Suppressor macrophage treated with lipopolysaccharide for 4 hours (primary cell): ENCODE measurements around the gene OTOG.
A peak's percentile ranks its signal among the peaks of the same experiment; 100 is the strongest.

Experiments
- DNase-seq: peaks from one replicate; pipeline ENCODE4 v3.0.0-alpha.2; 2020

OTOG gene

DNA sequence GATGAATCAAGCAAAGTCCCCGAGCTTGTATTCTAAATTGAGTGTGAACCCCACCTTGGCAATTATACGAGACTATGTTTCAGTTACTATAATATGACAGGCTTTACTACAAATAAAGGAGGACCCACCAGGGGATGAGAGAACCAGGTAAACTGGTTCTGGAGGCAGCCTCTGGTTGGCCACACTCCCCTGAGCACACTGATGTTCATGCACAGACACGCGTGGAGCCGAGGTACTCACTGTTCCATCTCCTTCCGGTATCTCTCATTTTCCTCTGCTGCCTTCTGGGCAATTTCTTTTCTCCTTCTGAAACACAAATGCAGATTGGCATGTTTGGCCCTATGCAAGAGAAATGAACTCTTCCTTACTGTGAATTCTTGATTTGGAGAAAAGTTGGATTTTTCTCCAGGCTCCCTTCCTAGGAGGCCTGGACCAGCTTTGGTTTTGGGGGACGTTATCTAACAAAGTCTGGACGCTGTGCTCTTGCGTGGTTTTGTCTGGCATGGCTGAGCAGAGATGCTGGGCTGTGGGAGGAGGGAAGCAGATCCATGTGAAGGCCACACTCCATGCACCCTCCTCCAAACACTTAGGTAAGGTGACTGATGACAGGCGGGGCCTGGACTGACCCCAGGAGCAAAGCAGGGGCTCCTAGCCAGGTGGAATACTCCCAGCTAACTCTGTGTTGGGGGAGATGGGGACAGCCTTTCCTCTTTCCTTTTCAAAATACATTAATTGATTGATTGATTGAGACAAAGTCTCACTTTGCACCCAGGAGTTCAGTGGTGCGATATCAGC is 25.8 kb upstream of the OTOG start:
- no peak for DNase-seq

DNA sequence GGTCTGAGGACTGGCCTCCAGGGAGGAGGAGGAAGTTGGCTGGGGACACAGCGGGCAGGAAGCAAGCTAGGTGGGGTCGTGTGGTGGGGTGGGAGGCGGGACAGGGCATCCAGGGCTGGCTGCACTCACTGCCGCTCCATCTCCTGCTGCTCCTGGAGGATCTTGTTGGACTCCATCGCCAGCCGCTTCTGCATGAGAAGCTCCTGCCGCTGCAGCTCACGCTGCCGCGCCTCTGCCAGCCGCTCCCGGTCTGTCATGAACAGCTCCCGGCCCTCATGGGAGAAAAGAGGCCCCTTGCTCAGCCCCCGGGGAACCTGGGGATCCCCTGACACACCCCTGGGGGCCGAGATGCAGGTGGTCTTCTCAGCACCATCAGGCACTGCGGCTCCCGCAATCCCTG is 24.4 kb upstream of the OTOG start:
- DNase-seq = no peak

DNA sequence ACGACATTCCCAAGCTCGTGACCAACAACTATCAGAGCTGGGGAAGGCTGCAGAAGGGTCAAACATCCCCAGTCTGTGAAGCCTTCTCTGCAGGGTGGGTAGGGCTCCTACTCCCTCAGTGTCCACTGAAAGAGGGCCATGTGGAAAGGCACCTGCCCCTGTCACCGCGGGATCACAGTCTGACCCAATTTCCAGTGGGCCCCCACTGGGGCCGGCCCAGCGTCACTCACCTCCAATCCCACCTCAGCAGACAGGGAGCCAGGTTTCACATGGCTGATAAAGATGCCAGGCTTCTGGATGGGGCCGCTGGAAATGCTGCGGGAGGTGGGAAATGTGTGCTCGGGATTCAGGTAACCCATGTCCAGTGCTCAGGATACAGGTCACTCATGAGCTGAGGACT is 22.8 kb upstream of the OTOG start:
- DNase-seq = no peak

DNA sequence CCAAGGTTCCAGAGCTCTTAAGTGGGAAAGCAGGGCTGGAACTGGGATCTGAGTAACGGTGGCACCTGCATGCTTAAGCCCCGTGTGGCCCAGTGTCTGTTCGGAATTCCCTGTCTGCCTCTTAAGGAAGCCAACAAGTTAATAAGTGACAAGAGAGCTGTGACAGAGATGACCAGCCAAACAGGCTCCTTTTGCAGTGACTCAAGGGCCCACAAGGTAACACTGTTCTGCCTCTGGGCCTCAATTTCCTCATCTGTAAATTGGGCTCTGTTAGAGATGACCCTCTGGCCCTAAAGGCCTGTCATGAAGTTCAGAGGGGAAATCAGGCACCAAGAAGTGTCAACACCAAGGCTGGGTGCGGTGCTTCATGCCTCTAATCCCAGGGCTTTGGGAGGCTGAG is 21.5 kb upstream of the OTOG start:
- no peak for DNase-seq

DNA sequence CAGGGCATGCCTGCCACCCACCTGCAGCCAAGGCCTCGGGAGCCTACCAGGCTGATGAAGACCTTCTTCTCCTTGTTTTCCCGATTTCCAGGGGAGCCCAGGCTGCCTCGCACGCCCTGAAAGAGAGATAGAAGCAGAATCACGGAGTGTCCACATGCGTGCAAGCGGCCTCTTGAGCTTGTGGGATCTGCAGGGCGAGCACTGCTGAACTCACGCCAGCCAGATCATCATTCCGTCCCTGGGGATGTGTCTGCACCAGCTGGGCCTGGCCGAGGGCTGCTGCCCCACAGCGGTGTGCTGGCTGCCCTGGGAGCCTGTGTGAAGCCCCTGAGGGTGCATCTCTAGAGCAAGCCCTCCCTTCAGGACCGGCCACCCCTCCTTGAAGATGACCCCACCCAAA is 20.7 kb upstream of the OTOG start:
- DNase-seq = no peak

DNA sequence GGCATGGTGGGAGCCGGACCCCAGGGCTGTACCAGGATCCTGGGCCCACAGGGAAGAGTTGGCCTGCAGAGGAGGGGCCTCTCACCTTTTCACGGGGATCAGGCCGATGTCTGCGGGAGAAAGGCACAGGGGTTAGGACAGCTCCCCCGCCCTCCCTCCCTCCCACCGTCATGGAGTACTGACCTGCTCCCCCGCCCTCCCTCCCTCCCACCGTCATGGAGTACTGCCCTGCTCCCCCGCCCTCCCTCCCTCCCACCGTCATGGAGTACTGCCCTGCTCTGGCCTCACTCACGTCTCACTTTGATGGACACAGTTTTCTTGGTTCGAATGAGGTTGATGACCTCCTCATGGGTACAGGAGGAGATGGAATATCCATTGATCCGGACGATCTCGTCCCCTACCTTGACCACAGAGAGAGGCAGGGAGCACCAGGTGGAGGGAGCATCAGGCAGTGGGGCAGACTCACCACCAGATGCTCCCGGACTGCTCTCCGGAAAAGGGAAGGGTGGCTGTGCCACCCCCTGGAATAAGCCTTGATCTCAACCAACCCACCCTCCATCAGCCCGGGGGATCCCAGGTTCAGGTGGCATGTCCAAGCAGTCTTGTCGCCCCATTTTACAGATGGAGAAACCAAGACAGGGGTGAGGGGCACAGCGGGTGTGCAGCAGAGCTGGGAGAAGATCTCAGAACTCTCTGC is 20.0 kb upstream of the OTOG start:
- DNase-seq = no peak

DNA sequence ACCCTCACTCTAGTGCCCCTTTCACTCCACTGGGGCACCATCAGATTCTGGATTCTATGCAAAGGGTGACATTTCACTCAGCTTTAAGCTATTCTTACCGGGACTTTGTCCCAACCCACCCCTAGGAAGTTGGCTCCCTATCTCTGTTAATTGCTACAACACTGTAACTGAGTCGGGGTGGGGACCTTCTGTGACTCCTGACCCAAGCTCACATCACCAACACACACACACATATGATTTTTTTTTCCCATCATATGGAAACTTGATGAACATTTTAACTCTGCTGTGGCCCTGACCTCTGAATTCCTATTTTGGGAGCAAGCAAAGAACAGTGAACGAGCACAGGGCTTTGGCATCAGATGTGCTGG is 19.4 kb upstream of the OTOG start:
- DNase-seq = no peak

DNA sequence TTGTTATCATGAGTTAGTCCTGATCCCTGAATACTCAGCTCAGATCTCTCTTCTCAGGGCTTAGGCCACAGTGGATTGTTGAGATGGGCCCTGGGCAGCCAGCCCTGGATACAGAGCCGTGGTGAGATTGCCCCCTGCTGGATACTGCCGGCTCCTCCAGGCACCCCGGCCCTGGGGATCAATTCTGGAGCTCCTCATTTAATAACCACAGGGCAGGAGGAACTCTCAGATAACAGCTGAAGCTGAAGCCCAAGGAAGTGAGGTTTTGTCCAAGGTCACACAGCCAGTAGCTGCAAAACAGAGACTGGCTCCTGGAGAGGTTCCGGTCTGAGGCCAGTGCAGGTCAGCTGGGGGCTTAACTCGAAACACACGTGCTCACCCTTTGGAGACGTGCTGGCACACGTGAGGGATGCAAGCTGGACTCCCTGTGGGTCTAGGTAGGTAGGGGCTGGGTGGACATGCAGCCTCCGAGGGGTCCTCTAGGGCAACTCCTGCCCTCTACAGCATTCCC is 18.8 kb upstream of the OTOG start:
- DNase-seq = peak; percentile 42

DNA sequence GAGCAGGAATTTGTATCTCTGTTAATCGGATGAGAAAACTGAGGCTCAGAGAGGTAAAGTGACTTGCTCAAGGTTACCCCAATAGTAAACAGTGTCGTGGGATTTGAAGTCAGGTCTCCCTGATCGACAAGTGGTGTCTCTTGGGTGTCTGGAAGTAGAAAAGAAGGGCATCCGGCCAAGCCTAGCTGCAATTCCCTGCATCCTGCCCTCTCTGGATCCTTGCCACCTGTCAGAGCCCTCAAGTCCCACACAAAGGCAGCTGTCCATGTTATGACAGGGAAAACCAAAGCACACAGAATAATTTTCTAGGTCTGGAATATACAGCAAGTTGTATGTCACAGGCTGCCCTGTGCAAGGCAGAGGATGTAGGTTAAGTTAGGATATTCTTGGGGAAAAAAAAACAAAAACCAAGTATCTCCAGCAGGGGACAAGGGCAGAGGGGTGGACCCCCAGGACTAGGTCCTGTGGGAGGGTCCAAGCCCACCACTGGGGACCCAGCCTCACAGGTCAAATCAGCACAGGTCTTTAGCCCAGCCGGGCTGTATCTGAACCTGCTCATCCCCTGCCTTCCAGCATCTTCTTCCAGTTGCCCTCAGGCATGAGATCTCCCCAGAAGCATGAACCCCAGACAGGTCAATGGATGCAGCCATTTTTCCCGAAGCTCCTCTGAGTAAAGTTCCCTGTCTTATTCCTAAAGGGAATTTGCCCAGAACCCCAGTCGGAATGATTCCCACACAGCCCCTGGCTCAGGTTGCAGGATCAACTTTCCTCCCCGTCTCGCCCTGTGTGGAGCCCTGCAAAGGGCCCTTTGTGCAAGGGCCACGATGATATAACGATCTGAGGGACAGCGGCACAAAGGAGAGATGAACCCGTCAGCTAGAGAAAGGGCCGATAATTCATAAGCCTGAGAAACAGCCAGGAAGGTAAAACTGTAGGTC is 17.9 kb upstream of the OTOG start:
- DNase-seq = no peak

DNA sequence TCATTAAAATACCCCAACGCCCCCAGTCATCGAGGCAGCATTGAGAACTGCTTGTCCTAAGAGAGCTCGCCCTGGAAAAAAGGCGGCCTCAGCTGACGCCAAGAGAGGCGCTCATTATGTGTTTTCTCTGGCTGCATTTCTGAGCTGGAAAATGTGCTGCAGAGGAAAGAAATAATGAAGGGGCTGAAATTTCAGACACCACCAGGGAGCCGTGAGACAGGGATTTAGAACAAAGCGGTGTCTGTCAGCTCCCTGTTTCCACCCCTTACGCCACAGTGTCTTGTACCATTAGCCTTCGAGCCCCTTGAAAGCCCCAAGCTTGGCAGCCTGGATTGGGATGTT is 17.2 kb upstream of the OTOG start:
- no peak for DNase-seq

DNA sequence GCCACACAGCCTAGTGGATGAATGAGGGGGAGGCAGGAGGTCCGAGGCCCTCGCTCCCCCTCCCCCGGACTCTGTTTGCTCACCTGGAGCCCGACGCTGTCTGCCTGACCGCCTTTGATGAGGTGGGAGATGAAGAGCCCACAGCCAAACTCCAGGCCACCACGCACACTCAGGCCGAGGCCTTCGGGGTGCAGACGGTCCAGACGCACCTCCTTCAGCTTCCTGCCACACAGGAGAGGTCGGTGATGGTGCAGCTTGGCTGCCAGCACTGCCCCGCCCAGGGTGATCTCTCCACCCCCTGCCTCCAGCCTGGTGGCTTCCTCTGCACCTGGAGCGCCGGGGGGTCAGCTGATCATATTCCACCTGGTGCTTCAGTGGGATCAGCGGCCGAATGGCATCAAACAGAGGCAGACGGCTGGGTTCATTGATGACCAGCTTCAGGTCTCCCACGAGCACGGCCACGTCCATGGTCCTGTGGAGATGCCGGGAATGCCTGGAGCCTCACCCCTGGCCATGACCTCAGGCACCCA is 15.9 kb upstream of the OTOG start:
- no peak for DNase-seq

DNA sequence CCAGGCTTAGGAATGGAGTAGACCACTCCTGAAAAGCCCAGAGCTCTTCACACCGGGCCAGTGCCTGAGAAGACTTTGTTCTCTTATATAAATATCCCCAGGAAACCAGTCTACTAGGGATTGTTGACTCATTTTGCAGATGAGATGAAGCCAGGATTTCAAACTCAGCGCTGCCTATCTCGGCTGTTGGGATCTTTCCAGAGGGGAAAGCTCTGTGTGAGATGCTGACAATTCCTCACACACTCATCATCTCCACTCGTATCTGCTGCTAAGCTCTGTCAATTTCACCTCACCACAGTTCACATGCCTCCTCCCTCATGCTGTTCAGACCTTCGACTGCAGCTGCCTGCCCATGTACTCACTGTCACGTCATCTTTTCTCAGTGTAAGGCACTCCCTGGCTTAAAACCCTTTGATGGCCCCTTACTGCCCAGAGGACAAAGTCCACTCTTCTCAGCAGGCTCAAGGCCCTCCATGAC is 15.4 kb upstream of the OTOG start:
- no peak for DNase-seq

DNA sequence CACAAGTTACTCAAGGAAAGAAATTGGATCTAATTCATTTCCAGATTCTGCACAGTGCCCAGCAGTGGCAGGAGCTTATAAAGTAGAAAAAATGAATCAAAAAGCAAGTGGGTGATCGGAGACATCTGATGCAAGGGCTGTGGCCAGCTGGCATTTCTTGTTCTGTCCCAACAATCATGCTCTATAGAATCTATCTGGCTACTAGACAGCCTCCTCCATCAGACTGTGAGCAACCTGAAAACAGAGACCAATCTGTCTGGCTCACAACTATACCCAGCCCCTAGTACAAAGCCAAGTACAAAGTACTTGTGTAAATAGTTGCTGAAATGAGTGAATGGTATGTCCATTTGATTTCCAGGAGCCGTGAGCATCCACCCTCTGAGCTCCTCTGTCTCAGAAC is 14.3 kb upstream of the OTOG start:
- DNase-seq = no peak

DNA sequence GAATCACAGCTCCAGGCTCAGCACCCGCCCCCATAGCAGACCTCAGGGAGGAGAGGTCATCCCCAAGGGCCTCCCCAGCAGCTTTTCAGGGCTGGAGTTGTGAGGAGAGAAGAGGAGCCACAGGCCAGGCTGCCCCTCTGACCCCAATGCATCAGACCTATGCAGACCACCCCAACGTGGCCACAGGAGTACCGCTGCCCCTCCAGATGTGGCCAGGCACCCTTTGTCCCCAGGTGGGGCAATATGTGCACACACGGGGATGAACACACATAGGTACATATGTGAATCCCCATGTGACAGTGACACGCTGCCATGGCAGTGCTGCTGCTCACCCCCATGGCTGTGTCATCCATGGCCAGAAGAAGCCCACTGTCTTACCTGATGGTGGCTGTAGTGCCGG is 13.7 kb upstream of the OTOG start:
- DNase-seq = no peak

DNA sequence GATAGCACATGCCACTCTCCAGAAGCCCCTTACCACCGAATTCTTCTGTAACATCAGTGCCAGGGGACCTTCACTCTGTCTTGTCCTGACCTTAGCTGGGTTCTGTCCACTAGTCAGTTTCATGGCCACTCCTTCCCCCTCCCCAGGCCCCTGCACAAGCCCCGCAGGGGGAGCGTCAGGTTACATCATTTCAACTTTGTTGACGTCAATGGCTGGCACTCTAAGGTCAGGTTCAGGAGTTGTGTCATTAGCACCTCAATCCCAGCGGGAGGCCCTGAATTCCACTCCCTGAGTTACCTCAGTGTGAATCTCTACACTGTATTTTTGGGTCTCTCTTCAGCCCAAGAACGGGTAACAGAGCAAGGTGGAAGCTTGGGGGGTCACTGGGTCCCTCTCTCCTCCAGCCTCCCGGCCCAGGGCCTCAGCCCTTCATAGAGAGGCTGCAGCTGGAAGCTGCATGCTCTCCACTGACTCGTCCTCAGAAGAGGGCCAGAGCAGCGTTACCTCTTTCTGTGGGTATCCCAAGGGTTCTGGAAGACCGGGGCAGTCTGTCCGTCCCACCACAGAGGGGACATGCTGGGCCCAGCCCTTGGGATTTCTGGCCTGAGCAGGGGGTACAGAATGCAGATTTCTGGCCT is 13.2 kb upstream of the OTOG start:
- DNase-seq = no peak

DNA sequence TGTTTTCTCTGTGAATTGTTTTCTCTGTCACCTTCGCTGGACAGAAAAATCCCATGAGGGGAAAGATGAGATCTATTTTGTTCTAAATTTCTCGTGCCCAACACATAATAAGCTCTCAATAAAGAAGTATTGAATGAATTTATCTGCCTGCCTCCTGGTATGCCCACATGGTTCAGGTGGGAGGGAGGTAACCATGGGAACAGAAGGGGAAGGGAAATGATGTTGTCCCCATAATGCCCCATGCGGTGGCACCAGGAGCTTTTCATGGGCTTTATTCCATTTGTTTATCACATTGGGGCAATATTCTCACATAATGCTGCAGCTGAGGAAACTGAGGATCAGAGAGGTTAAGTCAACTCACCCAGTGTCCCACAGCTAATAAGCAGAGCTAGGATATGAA is 11.6 kb upstream of the OTOG start:
- DNase-seq = no peak

DNA sequence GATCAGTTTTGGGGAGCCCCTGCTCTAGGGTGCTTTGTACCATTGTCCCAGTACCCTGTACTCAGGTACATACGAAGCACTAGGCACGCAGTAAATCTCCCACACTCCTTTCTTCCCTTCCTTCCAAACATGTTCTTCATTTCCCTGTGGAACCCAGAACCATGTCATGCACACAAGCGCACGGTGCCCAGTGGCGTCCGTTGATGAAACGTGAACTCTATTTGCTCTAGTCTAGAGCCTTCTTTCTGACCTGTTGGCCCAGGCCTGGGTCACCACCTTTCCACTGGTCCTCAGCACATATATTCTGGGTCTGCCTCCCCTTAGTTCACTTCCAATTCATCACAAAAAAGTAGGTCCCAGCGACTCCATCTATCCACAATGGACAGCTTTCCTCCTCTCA is 9.8 kb upstream of the OTOG start:
- DNase-seq = no peak

DNA sequence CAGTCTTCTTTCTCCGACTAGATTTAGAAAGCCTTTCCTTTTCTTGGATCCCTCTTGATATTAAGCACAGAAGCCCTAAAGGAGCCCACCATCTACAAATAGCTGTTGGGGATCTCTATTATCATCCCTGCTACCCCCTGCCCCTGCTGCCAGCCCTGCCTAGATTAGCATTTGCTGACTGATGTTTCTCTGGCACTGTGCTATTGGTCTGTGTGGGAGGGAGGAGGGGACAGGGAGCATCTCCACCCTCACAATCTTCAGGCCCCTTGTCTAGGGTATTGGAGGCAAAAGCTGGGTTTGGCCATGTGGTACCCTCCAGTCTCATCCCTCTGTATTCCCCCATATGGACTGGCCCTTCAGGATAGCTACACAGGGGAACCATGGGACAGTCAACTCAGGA is 9.0 kb upstream of the OTOG start:
- DNase-seq = no peak

DNA sequence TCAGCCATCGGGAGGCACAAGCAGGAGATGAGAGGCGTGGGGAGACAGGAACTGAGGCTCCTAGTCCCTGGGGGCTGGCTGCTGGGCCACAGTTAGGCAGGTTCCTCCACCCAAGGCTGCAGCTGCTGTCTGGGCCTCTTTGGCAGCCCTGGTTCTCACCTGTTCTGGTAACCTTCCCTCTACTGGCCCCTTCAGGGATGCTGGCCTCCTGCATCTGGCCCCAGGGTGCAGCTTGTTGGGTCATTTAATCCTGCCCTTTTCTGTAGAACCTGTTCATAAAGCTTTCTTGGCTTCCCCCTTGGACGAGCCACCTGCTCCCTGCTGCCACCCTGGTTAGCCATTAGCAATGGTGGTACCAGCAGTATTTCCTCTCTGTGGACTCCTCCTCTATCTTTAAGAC is 8.3 kb upstream of the OTOG start:
- no peak for DNase-seq

DNA sequence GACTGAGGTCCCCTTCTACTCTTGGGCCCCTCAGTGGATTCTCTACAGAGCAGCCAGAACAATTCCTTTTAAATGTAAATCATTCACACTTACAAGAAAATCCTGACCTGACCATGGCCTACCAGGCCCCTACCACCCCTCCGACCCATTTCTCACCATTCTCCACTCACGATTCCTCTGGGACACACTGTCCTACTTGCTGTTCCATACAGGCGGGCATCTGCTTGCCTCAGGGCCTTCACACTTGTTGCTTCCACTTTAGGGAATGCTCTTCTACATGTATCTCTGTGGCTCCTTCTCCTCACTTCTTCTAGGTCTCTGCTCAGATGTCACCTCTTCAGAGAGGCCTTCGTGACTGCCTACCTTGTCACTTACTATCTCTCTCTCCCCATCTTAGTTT is 6.3 kb upstream of the OTOG start:
- DNase-seq = no peak

DNA sequence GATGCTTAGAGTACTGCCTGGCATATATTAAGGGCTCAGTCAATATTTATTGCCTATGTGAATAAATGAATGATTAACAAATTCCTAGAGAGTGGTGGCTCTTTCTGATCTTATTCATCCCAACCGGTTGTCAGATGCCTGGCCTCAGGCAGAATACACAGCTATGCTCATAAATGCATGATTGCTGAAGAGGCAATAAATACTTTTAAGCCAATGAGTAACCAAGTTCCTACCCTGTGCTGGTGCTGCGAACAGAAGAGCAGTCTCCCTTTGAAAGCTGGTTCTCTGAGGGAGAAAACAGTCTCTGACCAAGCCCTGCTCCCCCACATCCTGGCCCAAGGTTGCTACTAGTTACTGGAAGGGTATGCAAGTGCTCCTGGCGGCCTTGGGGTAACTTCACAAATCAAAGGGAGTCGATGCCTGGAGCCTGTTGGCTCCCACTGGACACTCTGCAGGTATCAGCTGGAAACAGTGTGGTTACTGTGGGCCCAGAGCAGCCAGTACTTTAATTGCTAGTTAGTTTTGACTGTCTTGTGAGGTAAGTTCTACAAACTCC is 5.7 kb upstream of the OTOG start:
- no peak for DNase-seq

DNA sequence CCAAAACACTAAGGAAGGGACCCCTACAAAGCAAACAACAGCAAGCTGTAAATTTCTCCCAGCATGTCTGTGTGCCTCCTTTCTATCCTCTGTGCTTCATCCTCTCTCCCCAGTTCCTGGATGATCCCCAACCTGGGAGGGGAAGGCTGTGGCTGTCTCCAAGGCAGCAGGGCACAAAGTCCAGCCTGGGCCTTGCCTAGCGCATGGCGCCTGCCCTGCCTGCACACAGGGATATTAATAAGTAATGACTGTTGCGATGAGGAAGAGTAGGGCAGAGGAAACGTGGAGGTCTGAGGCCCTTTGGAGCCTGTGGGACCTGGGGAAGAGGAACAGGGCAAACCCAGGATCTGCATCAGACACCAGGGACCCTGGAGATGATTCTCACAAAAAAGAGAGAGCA is 4.8 kb upstream of the OTOG start:
- DNase-seq = no peak
